GM21360 (cell line): ENCODE data around the gene PHACTR4.
"Not testable (repeated sequence)": the region's sequence is repeated elsewhere in the genome, so short reads cannot be mapped to it uniquely, and the experiment has no call there.

Experiments used
- ATAC-seq: cut with Tn5 transposase; IDR thresholded peaks from one replicate; pipeline ENCODE4 v1.9.1; 2021; ENCODE audit warnings: mild to moderate bottlenecking, moderate library complexity; ENCODE audit not compliant: unreplicated experiment

PHACTR4 gene

GRCh38 chr1:28369371-28370238 lies at the start of gene PHACTR4:
Gene PHACTR4 (plus strand): TSS chr1:28369740. CDS start chr1:28407448, 37,708 bp downstream.
- peak; percentile 79 for ATAC-seq

GRCh38 chr1:28322194-28322593 lies 47.3 kb upstream of the PHACTR4 start:
- no peak for ATAC-seq

GRCh38 chr1:28323720-28324119 lies 45.8 kb upstream of the PHACTR4 start:
- no peak for ATAC-seq

GRCh38 chr1:28326515-28326914 lies 43.0 kb upstream of the PHACTR4 start:
- no peak for ATAC-seq

- no peak for ATAC-seq
Observed at GRCh38 chr1:28326984-28327383, 42.6 kb upstream of the PHACTR4 start.

DNA sequence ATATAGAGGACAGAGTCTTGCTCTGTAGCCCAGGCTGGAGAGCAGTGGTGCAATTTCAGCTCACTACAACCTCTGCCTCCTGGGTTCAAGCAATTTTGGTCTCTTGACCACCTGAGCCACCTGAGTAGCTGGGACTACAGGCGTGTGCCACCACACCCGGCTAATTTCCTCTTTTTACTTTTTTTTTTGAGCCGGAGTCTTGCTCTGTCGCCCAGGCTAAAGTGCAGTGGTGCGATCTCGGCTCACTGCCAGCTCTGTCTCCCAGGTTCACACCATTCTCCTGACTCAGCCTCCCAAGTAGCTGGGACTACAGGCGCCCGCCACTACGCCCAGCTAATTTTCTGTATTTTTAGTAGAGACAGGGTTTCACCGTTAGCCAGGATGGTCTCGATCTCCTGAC lies 42.1 kb upstream of the PHACTR4 start:
- ATAC-seq = not testable (repeated sequence)

GRCh38 chr1:28328228-28328648 lies 41.3 kb upstream of the PHACTR4 start:
- ATAC-seq = no peak

GRCh38 chr1:28329395-28330153 lies 40.0 kb upstream of the PHACTR4 start:
- no peak for ATAC-seq

DNA sequence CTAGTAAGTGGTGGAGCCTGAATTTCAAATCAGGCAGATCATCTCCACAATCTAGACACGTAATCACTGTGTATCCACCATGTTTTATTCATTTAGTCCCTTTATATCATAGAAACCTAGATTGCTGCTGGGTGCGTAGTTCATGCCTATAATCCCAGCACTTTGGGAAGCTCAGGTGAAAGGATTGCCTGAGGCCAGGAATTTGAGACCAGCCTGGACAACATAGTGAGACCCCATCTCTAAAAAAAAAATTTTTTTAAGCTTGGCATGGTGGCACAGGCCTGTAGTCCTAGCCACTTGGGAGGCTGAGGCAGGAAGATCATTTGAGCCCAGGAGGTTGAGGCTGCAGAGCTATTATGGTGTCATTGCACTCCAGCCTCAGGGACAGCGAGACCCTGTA lies 30.6 kb upstream of the PHACTR4 start:
- ATAC-seq = no peak

- ATAC-seq = no peak
Observed at GRCh38 chr1:28339551-28339950, 30.0 kb upstream of the PHACTR4 start.

DNA sequence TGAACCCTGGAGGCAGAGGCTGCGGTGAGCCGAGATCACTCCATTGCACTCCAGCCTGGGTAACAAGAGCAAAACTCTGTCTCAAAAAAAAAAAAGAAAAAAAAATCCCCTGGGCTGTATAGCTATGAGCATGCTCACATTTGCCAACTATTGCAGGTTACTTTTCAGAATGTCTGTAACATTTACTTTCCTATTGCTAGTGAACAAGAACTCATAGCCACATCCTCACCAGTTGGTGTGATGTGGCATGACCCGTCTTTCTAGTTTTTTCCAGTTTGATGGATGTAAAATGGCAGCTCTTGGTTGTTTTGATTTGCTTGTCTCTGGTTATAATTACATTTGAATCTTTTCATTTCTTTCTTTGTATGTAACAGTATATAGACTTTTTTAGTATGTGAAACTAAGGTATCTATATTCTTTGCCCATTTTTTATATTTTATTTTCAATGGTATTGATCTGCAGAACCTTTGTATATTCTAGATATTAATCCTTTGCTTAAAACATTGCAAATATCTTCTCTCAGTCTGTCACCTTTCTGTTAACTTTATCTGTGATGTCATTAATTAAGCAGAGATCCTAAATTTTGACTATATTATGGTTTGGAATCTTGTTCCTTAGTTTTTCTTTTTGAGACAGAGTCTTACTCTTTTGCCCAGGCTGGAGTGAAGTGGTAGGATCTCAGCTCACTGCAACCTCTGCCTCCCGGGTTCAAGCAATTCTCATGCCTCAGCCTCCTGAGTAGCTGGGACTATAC lies 29.1 kb upstream of the PHACTR4 start:
- no peak for ATAC-seq

DNA sequence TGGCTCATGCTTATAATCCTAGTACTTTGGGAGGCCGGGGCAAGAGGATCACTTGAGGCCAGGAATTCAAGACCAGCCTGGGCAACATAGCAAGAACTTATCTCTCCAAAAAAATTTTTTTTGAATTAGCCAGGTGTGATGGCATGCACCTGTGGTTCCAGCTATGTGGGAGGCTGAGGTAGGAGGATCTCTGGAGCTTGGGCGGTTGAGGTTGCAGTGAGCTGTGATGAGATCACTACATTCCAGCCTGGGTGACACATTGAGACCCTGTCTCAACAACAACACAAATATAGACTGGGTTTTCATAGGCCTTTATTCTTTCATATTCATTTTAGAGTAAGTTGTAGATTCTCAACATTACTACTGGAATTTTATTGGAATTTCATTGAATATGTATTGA lies 27.9 kb upstream of the PHACTR4 start:
- ATAC-seq = no peak

- no peak for ATAC-seq
Observed at GRCh38 chr1:28343405-28343804, 26.1 kb upstream of the PHACTR4 start.

GRCh38 chr1:28353248-28353810 lies 16.2 kb upstream of the PHACTR4 start:
- not testable (repeated sequence) for ATAC-seq

DNA sequence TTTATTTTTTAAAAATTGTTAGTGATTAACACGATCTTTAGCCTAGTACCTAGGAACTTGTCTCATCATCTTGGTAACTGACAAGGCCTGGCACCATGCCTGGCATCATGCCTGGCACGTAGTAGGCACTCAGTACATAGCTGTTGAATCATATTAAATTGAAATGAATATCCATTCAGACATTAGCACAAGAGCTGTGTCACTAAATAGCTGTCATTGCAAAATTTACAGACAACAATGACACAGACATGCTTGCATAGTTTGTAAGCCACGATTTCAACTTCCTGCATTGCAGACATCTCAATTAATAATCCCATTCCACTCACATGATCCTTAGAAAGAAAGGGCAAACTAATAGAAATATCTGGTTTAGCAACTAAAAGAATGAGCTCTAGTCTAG lies 15.4 kb upstream of the PHACTR4 start:
- ATAC-seq = no peak

DNA sequence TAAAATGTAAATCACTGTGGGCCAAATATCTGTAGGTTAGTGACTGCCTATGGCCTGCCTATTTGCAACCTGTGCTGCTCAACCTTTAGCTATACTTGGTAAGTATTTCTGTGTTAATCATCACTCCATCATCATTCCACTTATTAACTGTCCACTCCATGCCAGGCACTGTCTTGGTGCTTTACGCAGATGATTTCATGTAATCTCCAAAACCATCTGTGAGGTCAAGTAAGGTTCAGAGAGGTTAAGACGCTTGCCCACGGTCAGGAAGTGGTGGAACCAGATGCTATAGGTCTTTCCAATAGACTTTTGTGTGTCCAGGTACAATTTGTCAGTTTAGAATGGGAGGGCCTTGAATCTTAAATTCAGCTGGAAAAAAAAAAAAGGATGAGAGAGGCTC lies 10.8 kb upstream of the PHACTR4 start:
- ATAC-seq = no peak

DNA sequence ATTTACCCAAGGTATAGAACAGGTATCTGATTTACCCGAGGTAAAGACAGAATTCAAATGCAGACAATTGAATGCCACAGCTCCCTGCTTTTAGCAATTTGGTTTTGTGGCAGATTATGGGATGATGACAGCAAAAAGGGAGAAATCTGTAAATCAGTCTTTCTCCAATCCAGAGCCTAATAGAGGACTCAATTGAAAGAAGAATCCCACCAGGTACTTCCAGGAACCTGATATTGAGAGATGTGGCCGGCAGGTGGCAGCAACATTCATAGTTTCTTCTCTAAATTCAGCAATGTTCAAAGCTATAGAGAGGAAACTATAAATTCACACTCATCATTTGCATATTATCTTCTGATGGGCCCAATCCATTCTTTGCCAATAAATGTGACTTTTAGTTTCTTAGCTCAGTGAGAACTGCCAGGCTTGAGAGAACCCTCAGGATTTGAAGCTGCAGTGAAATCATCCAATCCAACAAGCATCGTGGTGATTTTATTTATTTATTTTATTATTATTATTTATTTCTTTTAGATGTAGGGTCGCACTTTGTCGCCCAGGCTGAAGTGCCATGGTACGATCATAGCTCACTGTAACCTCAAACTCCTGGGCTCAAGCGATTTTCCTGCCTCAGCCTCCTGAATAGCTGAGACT lies 9.8 kb upstream of the PHACTR4 start:
- ATAC-seq = no peak

- no peak for ATAC-seq
Observed at GRCh38 chr1:28364888-28365287, 4.7 kb upstream of the PHACTR4 start.

GRCh38 chr1:28365864-28366263 lies 3.7 kb upstream of the PHACTR4 start:
- no peak for ATAC-seq

GRCh38 chr1:28368608-28369007 lies 932 bp upstream of the PHACTR4 start:
- ATAC-seq = not testable (repeated sequence)
